Loucy (cell line): ENCODE results near the gene MGLL.
"Not testable (repeated sequence)": the region's sequence is repeated elsewhere in the genome, so short reads cannot be mapped to it uniquely, and the experiment has no call there.

Source experiments
- EZH2phosphoT487 ChIP-seq: fragments of 200-600 bp; IDR thresholded peaks from 2 replicates; pipeline ENCODE4 v1.6.1; 2018; ENCODE audit warnings: antibody characterized with exemption, mild to moderate bottlenecking, moderate library complexity, borderline replicate concordance
- TF ChIP-seq, protein P1 (sequence below): fragments of 200-600 bp; sonication (generic); conservative IDR thresholded peaks from 2 replicates; pipeline ENCODE4 v1.5.1; 2014; ENCODE audit warnings: mild to moderate bottlenecking, antibody characterized with exemption, low read length

DNA sequence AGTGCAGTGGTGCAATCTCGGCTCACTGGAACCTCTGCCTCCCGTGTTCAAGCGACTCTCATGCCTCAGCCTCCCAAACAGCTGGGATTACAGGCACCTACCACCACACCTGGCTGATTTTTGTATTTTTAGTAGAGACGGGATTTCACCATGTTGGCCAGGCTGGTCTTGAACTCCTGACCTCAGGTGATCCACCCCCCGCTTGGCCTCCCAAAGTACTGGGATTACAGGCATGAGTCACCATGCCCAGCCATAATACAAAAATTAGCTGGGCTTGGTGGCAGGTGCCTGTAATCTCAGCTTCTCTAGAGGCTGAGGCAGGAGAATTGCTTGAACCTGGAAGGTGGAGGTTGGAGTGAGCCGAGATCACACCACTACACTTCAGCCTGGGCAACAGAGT, 167.3 kb downstream of the MGLL start:
- TF ChIP-seq, protein P1, sequence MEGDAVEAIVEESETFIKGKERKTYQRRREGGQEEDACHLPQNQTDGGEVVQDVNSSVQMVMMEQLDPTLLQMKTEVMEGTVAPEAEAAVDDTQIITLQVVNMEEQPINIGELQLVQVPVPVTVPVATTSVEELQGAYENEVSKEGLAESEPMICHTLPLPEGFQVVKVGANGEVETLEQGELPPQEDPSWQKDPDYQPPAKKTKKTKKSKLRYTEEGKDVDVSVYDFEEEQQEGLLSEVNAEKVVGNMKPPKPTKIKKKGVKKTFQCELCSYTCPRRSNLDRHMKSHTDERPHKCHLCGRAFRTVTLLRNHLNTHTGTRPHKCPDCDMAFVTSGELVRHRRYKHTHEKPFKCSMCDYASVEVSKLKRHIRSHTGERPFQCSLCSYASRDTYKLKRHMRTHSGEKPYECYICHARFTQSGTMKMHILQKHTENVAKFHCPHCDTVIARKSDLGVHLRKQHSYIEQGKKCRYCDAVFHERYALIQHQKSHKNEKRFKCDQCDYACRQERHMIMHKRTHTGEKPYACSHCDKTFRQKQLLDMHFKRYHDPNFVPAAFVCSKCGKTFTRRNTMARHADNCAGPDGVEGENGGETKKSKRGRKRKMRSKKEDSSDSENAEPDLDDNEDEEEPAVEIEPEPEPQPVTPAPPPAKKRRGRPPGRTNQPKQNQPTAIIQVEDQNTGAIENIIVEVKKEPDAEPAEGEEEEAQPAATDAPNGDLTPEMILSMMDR = not testable (repeated sequence)
- not testable (repeated sequence) for TF ChIP-seq EZH2phosphoT487
